Endothelial cell of umbilical vein (primary cell): ENCODE data around the gene ATP13A3. TPM values are rescaled to one million over a fixed set of nuclear protein-coding genes. Genes with fewer than 3 reads are reported as not detected.

ENCODE experiments used
- BruUV-seq: library from RNA; stranded (reverse); fragments of 400-500 nt; replicated peaks from 2 replicates; lab custom pipeline; 2021; lab: Mats Ljungman, UMichigan
- CTCF ChIA-PET: fragments of 300-600, 350-600 bp; sonication (Branson Sonifier 250); formaldehyde crosslinking; loops from one replicate; lab custom pipeline; 2021; ENCODE audit warnings: antibody characterized with exemption, inconsistent platforms; lab: Charles Lee
- POLR2A ChIA-PET: fragments of 300-600, 350-600 bp; sonication (Branson Sonifier 250); formaldehyde crosslinking; loops from one replicate; lab custom pipeline; 2021; ENCODE audit warnings: antibody characterized with exemption, inconsistent platforms; lab: Charles Lee
- DNase-seq: peaks from one replicate; pipeline ENCODE4 v3.0.0-alpha.2; 2011; ENCODE audit warnings: low read depth, low spot score
- FAIRE-seq: peaks from 2 replicates; lab custom pipeline; 2011; peaks lifted over from hg19 to GRCh38; lab: Jason Lieb, UNC
- H2AFZ ChIP-seq: 2 replicates; pipeline ENCODE4 v1.6.0; 2012; ENCODE audit warnings: low read depth, low read length, control low read depth, inconsistent platforms
- H3K27ac ChIP-seq: 2 replicates; pipeline ENCODE4 v1.5.1; 2011; ENCODE audit warnings: low read depth, mild to moderate bottlenecking, control low read depth, low read length, moderate library complexity; ENCODE audit not compliant: insufficient read depth
- H3K27me3 ChIP-seq, 2 experiments: 2 replicates each; pipeline versions ENCODE4 v1.6.0 to v1.6.1; 2011; ENCODE audit warnings: low read length in 2 of 2, mixed read lengths in 1 of 2; ENCODE audit not compliant: control insufficient read depth in 2 of 2, insufficient read depth in 2 of 2
- H3K36me3 ChIP-seq, 2 experiments: 2 replicates in 1 of 2; 3 replicates in 1 of 2; pipeline ENCODE4 v1.5.1; 2011; ENCODE audit warnings: low read length in 2 of 2, mild to moderate bottlenecking in 1 of 2, moderate library complexity in 1 of 2; ENCODE audit not compliant: control insufficient read depth in 2 of 2, insufficient read depth in 2 of 2; ENCODE audit errors: extremely low read depth in 1 of 2
- H3K4me1 ChIP-seq: 3 replicates; pipeline ENCODE4 v1.5.1; 2011; ENCODE audit warnings: mild to moderate bottlenecking, low read length; ENCODE audit not compliant: control insufficient read depth, insufficient read depth; ENCODE audit errors: extremely low read depth
- H3K4me2 ChIP-seq: 2 replicates; pipeline ENCODE4 v1.6.1; 2011; ENCODE audit warnings: low read length, control low read depth, mixed read lengths; ENCODE audit not compliant: insufficient read depth
- H3K4me3 ChIP-seq, 3 experiments: fragments of 200-600 bp in 1 of 3; sonication (generic), shearing (Covaris generic) in 1 of 3; replicated peaks in 1 of 3; 2 replicates each; pipeline ENCODE4 v1.5.1; 2011 to 2016; ENCODE audit warnings: control low read depth in 3 of 3, low read length in 3 of 3, mild to moderate bottlenecking in 2 of 3, inconsistent platforms in 1 of 3, low read depth in 1 of 3, moderate library complexity in 1 of 3; ENCODE audit not compliant: insufficient read depth in 1 of 3
- H3K79me2 ChIP-seq: 2 replicates; pipeline ENCODE4 v1.6.0; 2012; ENCODE audit warnings: low read length, inconsistent platforms; ENCODE audit not compliant: control insufficient read depth, insufficient read depth
- H3K9ac ChIP-seq: replicated peaks from 2 replicates; pipeline ENCODE3; 2011; ENCODE audit warnings: low read length, control low read depth; ENCODE audit not compliant: insufficient read depth; ENCODE audit errors: extremely low read depth
- H3K9me1 ChIP-seq: replicated peaks from 3 replicates; pipeline ENCODE4 v1.6.0; 2011; ENCODE audit warnings: mild to moderate bottlenecking, low read length; ENCODE audit not compliant: control insufficient read depth, insufficient read depth; ENCODE audit errors: extremely low read depth
- H3K9me3 ChIP-seq: replicated peaks from 2 replicates; pipeline ENCODE4 v1.5.1; 2012; ENCODE audit warnings: low read length, inconsistent platforms; ENCODE audit not compliant: control insufficient read depth, insufficient read depth
- H4K20me1 ChIP-seq: replicated peaks from 2 replicates; pipeline ENCODE3; 2011; ENCODE audit warnings: mild to moderate bottlenecking, low read length; ENCODE audit not compliant: control insufficient read depth, insufficient read depth; ENCODE audit errors: extremely low read depth
- EZH2 ChIP-seq: IDR thresholded peaks from 2 replicates; pipeline ENCODE4 v1.6.1; 2012; ENCODE audit warnings: borderline replicate concordance, low read depth, mild to moderate bottlenecking, moderate library complexity, low read length, inconsistent platforms; ENCODE audit not compliant: severe bottlenecking
- FOS ChIP-seq: IDR thresholded peaks from 2 replicates; pipeline ENCODE4 v1.6.1; 2011; ENCODE audit warnings: mild to moderate bottlenecking, low read length, moderate library complexity, borderline replicate concordance; ENCODE audit not compliant: insufficient read depth
- GATA2 ChIP-seq: IDR thresholded peaks from 2 replicates; pipeline ENCODE4 v1.7.0; 2011; ENCODE audit warnings: low read depth, mild to moderate bottlenecking, moderate library complexity, mixed read lengths, low read length; ENCODE audit not compliant: insufficient read length, insufficient read depth
- JUN ChIP-seq: IDR thresholded peaks from 2 replicates; pipeline ENCODE4 v1.6.1; 2011; ENCODE audit warnings: borderline replicate concordance, low read depth; ENCODE audit not compliant: insufficient read length, insufficient read depth
- MYC ChIP-seq: IDR thresholded peaks from one replicate; pipeline ENCODE4 v1.6.1; 2011; ENCODE audit warnings: mild to moderate bottlenecking, low read depth, low read length
- POLR2A ChIP-seq: IDR thresholded peaks from 2 replicates; pipeline ENCODE4 v1.6.1; 2012; ENCODE audit warnings: low read depth, mild to moderate bottlenecking, control low read depth, low read length
- POLR2AphosphoS5 ChIP-seq: IDR thresholded peaks from 2 replicates; pipeline ENCODE4 v1.6.1; 2012; ENCODE audit warnings: low read depth, mild to moderate bottlenecking, control low read depth, low read length, moderate library complexity; ENCODE audit not compliant: insufficient read depth
- dilution Hi-C: fragments of 300-500 bp; cut with MboI; formaldehyde crosslinking; loops from one replicate; pipeline ENCODE4 v1.15.0; 2019; ENCODE audit warnings: low sequenced_read_pairs; ENCODE audit not compliant: extremely low pct_ligation_motif_present
- intact Hi-C: fragments of 100-400 bp; cut with micrococcal nuclease; formaldehyde crosslinking; loops from one replicate; pipeline ENCODE4 v1.10.0; 2022
- polyA plus RNA-seq, 4 experiments: library from polyadenylated mRNA; depleted of rRNA in 3 of 4; stranded (reverse) in 3 of 4; unstranded in 1 of 4; fragments of >200 nt; gene quantifications; 2 replicates each; pipeline versions ENCODE4 v1.2.1 to v1.2.3, GENCODE V29; 2011 to 2012; ENCODE audit warnings: missing spikeins in 1 of 4
- total RNA-seq: library from RNA; stranded (reverse); gene quantifications from 2 replicates; pipeline ENCODE4 v1.2.3, GENCODE V29; 2021
- TF ChIP-seq, protein P1 (sequence below): IDR thresholded peaks from 2 replicates; pipeline ENCODE4 v1.6.1; 2011; ENCODE audit not compliant: insufficient read depth, insufficient read length
- TF ChIP-seq, protein P2 (sequence below), 2 donors: IDR thresholded peaks; 1 replicate in 1 of 2; 2 replicates in 1 of 2; pipeline ENCODE4 v1.5.1; 2011; ENCODE audit warnings: low read length in 2 of 2, mild to moderate bottlenecking in 2 of 2, moderate library complexity in 2 of 2, control low read depth in 1 of 2, inconsistent platforms in 1 of 2, low read depth in 1 of 2; ENCODE audit not compliant: insufficient read depth in 1 of 2; ENCODE audit errors: extremely low read depth in 1 of 2

The ATP13A3 gene
- total and polyA plus RNA-seq, 2 donors (not counting 3 experiments of a cell fraction or from before 2014, with no cell fraction given): 12.0 to 59.0 TPM

DNA sequence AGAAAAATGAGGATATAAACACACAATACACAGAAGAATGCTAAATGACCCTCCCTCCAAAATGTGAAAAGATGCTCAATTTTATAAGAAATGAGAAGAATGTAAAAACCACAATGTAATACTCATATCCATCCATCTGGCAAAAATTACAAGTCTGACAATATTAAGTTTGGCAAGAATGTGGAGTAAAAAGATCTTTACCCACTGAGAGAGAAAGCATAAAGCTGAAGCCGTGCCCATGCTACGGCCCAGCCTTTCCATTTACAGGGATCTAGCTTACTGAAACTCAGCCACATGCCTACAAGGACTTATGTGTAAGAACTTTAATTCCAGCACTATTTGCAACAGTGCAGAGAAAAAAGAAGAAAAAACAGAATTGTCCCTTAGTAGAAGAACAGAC lies 42.9 kb downstream of the ATP13A3 start:
- Histone ChIP-seq H3K9me3 (no peaks in the 10 kb centered on the region), H3K27me3 (no peaks in the 10 kb centered on the region), H2AFZ (no peak overlapping the region), H4K20me1 (no peaks in the 10 kb centered on the region), H3K4me2 (no peak overlapping the region), H3K4me3 (no peak overlapping the region), H3K4me1 (no peaks in the 10 kb centered on the region), H3K27ac (no peak overlapping the region), H3K36me3 (peaks cover 2 to 18% of the 10 kb centered on the region in 2 experiments), H3K9ac (no peak overlapping the region), H3K9me1 (no peaks in the 10 kb centered on the region), H3K79me2 (no peaks in the 10 kb centered on the region)
- TF ChIP-seq EZH2 (no peak), FOS (no peak), POLR2A (no peak), GATA2 (no peak), JUN (no peak), MYC (no peak), POLR2AphosphoS5 (no peak)
- TF ChIP-seq, protein P1, sequence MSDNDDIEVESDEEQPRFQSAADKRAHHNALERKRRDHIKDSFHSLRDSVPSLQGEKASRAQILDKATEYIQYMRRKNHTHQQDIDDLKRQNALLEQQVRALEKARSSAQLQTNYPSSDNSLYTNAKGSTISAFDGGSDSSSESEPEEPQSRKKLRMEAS: no peak
- TF ChIP-seq, protein P2, sequence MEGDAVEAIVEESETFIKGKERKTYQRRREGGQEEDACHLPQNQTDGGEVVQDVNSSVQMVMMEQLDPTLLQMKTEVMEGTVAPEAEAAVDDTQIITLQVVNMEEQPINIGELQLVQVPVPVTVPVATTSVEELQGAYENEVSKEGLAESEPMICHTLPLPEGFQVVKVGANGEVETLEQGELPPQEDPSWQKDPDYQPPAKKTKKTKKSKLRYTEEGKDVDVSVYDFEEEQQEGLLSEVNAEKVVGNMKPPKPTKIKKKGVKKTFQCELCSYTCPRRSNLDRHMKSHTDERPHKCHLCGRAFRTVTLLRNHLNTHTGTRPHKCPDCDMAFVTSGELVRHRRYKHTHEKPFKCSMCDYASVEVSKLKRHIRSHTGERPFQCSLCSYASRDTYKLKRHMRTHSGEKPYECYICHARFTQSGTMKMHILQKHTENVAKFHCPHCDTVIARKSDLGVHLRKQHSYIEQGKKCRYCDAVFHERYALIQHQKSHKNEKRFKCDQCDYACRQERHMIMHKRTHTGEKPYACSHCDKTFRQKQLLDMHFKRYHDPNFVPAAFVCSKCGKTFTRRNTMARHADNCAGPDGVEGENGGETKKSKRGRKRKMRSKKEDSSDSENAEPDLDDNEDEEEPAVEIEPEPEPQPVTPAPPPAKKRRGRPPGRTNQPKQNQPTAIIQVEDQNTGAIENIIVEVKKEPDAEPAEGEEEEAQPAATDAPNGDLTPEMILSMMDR (IDR thresholded peaks at IDR 0.05; ENCODE audit: extremely low read depth in 1 of 2, insufficient read depth in 1 of 2, low read depth in 1 of 2, low read length in 2 of 2): no peak
- dilution Hi-C loops: no loop called here
- POLR2A ChIA-PET: no interaction called here
- intact Hi-C loops: no loop called here
- BruUV-seq: no TSS peak
- no peak for DNase-seq
- CTCF ChIA-PET: interaction anchor here (1.2 to 1.5 kb wide), 2 partner anchors 100 to 151 kb away, joined by 3 read pairs; no protein-coding TSS in a partner anchor
- FAIRE-seq: no peak
